Nephron (organoid): Measurements from ENCODE around the gene F2.

Experiments
- H3K27ac Mint-ChIP-seq, 3 experiments: 2 replicates each; pipeline ENCODE4 v1.8.0; 2020; ENCODE audit warnings: mixed read lengths in 3 of 3, mild to moderate bottlenecking in 2 of 3, moderate library complexity in 1 of 3
- H3K27me3 Mint-ChIP-seq: 2 replicates; pipeline ENCODE4 v1.8.0; 2021; ENCODE audit warnings: low read depth, mild to moderate bottlenecking, moderate library complexity, mixed read lengths
- H3K36me3 Mint-ChIP-seq: 2 replicates; pipeline ENCODE4 v1.8.0; 2020; ENCODE audit warnings: low read depth, mixed read lengths
- H3K4me1 Mint-ChIP-seq: 2 replicates; pipeline ENCODE4 v1.8.0; 2020; ENCODE audit warnings: mixed read lengths
- H3K4me3 Mint-ChIP-seq, 3 experiments: 2 replicates each; pipeline ENCODE4 v1.8.0; 2020; ENCODE audit warnings: mild to moderate bottlenecking in 3 of 3, mixed read lengths in 3 of 3, moderate library complexity in 2 of 3
- H3K9me3 Mint-ChIP-seq: 2 replicates; pipeline ENCODE4 v1.8.0; 2020; ENCODE audit warnings: mixed read lengths
- TF ChIP-seq, protein P1 (sequence below), 3 experiments: fragments of 200-600 bp; sonication (generic); IDR thresholded peaks; one replicate each; pipeline ENCODE4 v1.5.0; 2021; ENCODE audit warnings: antibody characterized with exemption in 3 of 3; ENCODE audit not compliant: unreplicated experiment in 3 of 3

The F2 gene

DNA sequence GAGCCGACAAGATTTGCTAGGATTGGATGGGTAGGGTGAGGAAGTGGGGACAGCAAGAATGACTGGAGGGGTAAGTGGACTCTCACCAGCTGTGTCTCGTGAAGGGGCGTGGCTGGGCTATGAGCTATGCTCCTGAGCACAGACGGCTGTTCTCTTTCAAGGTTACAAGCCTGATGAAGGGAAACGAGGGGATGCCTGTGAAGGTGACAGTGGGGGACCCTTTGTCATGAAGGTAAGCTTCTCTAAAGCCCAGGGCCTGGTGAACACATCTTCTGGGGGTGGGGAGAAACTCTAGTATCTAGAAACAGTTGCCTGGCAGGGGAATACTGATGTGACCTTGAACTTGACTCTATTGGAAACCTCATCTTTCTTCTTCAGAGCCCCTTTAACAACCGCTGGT is 19.9 kb downstream of the F2 start:
- Mint-ChIP-seq H3K9me3 (no peaks in the 10 kb centered on the region), H3K4me1 (no peaks in the 10 kb centered on the region), H3K27me3 (no peaks in the 10 kb centered on the region), H3K36me3 (peaks cover 47% of the 10 kb centered on the region), H3K4me3 (no peak overlapping the region), H3K27ac (no peak overlapping the region)
- TF ChIP-seq, protein P1, sequence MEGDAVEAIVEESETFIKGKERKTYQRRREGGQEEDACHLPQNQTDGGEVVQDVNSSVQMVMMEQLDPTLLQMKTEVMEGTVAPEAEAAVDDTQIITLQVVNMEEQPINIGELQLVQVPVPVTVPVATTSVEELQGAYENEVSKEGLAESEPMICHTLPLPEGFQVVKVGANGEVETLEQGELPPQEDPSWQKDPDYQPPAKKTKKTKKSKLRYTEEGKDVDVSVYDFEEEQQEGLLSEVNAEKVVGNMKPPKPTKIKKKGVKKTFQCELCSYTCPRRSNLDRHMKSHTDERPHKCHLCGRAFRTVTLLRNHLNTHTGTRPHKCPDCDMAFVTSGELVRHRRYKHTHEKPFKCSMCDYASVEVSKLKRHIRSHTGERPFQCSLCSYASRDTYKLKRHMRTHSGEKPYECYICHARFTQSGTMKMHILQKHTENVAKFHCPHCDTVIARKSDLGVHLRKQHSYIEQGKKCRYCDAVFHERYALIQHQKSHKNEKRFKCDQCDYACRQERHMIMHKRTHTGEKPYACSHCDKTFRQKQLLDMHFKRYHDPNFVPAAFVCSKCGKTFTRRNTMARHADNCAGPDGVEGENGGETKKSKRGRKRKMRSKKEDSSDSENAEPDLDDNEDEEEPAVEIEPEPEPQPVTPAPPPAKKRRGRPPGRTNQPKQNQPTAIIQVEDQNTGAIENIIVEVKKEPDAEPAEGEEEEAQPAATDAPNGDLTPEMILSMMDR (IDR thresholded peaks at IDR 0.05; ENCODE audit: unreplicated experiment in 3 of 3), result no peak

DNA sequence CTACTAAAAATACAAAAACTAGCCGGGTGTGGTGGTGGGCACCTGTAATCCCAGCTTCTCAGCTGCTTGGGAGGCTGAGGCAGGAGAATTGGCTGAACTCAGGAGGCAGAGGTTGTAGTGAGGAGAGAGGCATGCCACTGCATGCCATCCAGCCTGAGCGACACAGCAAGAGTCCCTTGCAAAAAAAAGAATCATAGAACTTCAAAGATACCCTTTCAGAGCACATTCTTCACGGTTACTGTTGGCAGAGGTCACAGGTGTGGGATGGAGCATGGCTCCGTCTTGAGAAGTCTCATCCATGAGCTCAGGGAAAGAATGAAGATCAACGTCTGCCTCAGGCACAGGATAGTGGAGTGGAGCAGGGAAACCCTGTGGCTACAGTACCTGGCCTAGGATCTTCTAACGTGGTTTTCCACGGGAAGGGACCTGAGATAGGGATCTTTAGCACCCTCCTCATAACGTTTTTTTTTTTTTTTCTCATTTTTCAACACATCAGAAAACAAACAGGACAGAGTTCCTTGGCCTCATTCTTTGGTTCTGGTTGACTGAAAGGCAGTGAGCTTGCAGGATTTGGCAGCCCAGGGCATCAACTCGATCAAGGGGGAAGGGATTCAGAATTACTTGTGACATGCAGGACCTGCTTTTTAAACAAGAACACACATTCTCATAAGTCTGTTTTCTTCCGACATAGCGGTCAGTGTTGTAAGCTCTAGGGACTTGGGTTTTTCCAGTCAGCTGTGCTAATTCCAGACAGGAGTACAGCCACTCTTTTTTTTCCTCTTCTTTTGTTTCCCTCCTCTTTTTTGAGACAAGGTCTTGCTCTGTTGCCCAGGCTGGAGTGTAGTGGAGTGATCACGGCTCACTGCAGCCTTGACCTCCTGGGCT is 22.8 kb downstream of the F2 start:
- Mint-ChIP-seq H3K4me3 (no peak overlapping the region), H3K27ac (no peak overlapping the region), H3K27me3 (no peaks in the 10 kb centered on the region), H3K4me1 (no peaks in the 10 kb centered on the region), H3K9me3 (no peaks in the 10 kb centered on the region), H3K36me3 (peaks cover 71% of the 10 kb centered on the region)
- TF ChIP-seq, protein P1 (IDR thresholded peaks at IDR 0.05; ENCODE audit: unreplicated experiment in 3 of 3), result no peak

- TF ChIP-seq, protein P1 (IDR thresholded peaks at IDR 0.05; ENCODE audit: unreplicated experiment in 3 of 3), result no peak
- H3K4me3 Mint-ChIP-seq, result no peak overlapping the region
- H3K4me1 Mint-ChIP-seq, result no peaks in the 10 kb centered on the region
Measured at GRCh38 chr11:46743043-46743442, 24.0 kb downstream of the F2 start.

GRCh38 chr11:46743693-46744339 is 24.8 kb downstream of the F2 start:
- H3K27me3 Mint-ChIP-seq, result no peaks in the 10 kb centered on the region
- H3K4me1 Mint-ChIP-seq, result no peaks in the 10 kb centered on the region
- no peak overlapping the region for H3K27ac Mint-ChIP-seq
- peaks cover 82% of the 10 kb centered on the region for H3K36me3 Mint-ChIP-seq
- no peak overlapping the region for H3K4me3 Mint-ChIP-seq
- TF ChIP-seq, protein P1 (IDR thresholded peaks at IDR 0.05; ENCODE audit: unreplicated experiment in 3 of 3), result no peak
- H3K9me3 Mint-ChIP-seq, result no peaks in the 10 kb centered on the region

More at GRCh38 chr11:46743043-46743442, 24.0 kb downstream of the F2 start:
- H3K36me3 Mint-ChIP-seq, result peaks cover 82% of the 10 kb centered on the region
- no peak overlapping the region for H3K27ac Mint-ChIP-seq
- H3K27me3 Mint-ChIP-seq, result no peaks in the 10 kb centered on the region
- no peaks in the 10 kb centered on the region for H3K9me3 Mint-ChIP-seq

DNA sequence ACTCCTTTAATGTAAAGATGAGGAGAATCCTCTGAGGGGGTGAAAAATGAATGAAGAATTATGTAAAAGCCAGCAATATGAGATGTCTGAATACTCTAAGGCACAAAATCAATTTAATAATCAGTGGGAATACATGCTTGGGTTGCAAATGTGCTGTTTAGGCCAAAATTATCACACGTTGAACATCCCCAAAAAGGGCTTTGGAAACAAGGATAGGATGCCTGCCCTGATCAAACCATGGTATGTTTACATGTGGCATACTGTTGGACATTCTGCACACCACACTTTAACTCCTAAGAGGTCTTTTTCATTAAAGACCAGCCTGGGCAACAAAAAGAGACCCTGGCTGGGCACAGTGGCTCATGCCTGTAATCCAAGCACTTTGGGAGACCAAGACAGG is 26.3 kb downstream of the F2 start:
- H3K27me3 Mint-ChIP-seq, result no peaks in the 10 kb centered on the region
- peaks cover 81% of the 10 kb centered on the region for H3K36me3 Mint-ChIP-seq
- H3K27ac Mint-ChIP-seq, result no peak overlapping the region
- no peaks in the 10 kb centered on the region for H3K9me3 Mint-ChIP-seq
- TF ChIP-seq, protein P1 (IDR thresholded peaks at IDR 0.05; ENCODE audit: unreplicated experiment in 3 of 3), result no peak
- no peaks in the 10 kb centered on the region for H3K4me1 Mint-ChIP-seq
- H3K4me3 Mint-ChIP-seq, result no peak overlapping the region
